ENCODE measurements around the gene C11orf71.

The C11orf71 gene

GRCh38 chr11:114399490-114400215 lies 658 bp downstream of the C11orf71 start:
- Histone ChIP-seq H3K4me3 (ENCODE audit: extremely low read depth, insufficient read depth, low read length, poor library complexity, severe bottlenecking) (peak overlapping the region; percentile 84), H3K4me1 (ENCODE audit: control insufficient read depth, insufficient read depth, low read length, poor library complexity, severe bottlenecking) (peaks cover 12% of the 10 kb centered on the region), H3K27ac (ENCODE audit: low read depth, low read length, severe bottlenecking) (peak overlapping the region; percentile 100), H3K36me3 (ENCODE audit: control insufficient read depth, insufficient read depth, low read length) (peaks cover 13% of the 10 kb centered on the region), H3K9me3 (ENCODE audit: control insufficient read depth, low read length) (no peaks in the 10 kb centered on the region)
- 3% methylated on average over 23 to 26 of the region's 29 CpGs for WGBS, 2 experiments (ENCODE audit: insufficient coverage in 2 of 2)

- Histone ChIP-seq H3K36me3 (ENCODE audit: control insufficient read depth, insufficient read depth, low read length) (peaks cover 2% of the 10 kb centered on the region), H3K9me3 (ENCODE audit: control insufficient read depth, low read length) (no peaks in the 10 kb centered on the region), H3K4me3 (ENCODE audit: extremely low read depth, insufficient read depth, low read length, poor library complexity, severe bottlenecking) (peak overlapping the region; percentile 1), H3K4me1 (ENCODE audit: control insufficient read depth, insufficient read depth, low read length, poor library complexity, severe bottlenecking) (peaks cover 12% of the 10 kb centered on the region), H3K27ac (ENCODE audit: low read depth, low read length, severe bottlenecking) (no peak overlapping the region)
- WGBS, 2 experiments (ENCODE audit: insufficient coverage in 2 of 2): 100% methylated on average over 1 of the region's 4 CpGs; no CpG with 5 or more reads in 1 of the 2 experiments
Observed at GRCh38 chr11:114398303-114398920, 1.9 kb downstream of the C11orf71 start.

- H3K36me3 ChIP-seq (ENCODE audit: control insufficient read depth, insufficient read depth, low read length): no peaks in the 10 kb centered on the region
- H3K4me1 ChIP-seq (ENCODE audit: control insufficient read depth, insufficient read depth, low read length, poor library complexity, severe bottlenecking): peaks cover 12% of the 10 kb centered on the region
- H3K4me3 ChIP-seq (ENCODE audit: extremely low read depth, insufficient read depth, low read length, poor library complexity, severe bottlenecking): no peak overlapping the region
- H3K27ac ChIP-seq (ENCODE audit: low read depth, low read length, severe bottlenecking): no peak overlapping the region
- WGBS, 2 experiments (ENCODE audit: insufficient coverage in 2 of 2): no CpG with 5 or more reads among the region's 2 CpGs
- H3K9me3 ChIP-seq (ENCODE audit: control insufficient read depth, low read length): no peaks in the 10 kb centered on the region
Observed at GRCh38 chr11:114397349-114397982, 2.8 kb downstream of the C11orf71 start.

- no peaks in the 10 kb centered on the region for H3K36me3 ChIP-seq (ENCODE audit: control insufficient read depth, insufficient read depth, low read length)
- no peak overlapping the region for H3K27ac ChIP-seq (ENCODE audit: low read depth, low read length, severe bottlenecking)
- no peak overlapping the region for H3K4me3 ChIP-seq (ENCODE audit: extremely low read depth, insufficient read depth, low read length, poor library complexity, severe bottlenecking)
- H3K9me3 ChIP-seq (ENCODE audit: control insufficient read depth, low read length): no peaks in the 10 kb centered on the region
- peaks cover 12% of the 10 kb centered on the region for H3K4me1 ChIP-seq (ENCODE audit: control insufficient read depth, insufficient read depth, low read length, poor library complexity, severe bottlenecking)
Observed at GRCh38 chr11:114396916-114397315, 3.4 kb downstream of the C11orf71 start.

- Histone ChIP-seq H3K9me3 (ENCODE audit: control insufficient read depth, low read length) (no peaks in the 10 kb centered on the region), H3K4me1 (ENCODE audit: control insufficient read depth, insufficient read depth, low read length, poor library complexity, severe bottlenecking) (peaks cover 12% of the 10 kb centered on the region), H3K27ac (ENCODE audit: low read depth, low read length, severe bottlenecking) (no peak overlapping the region), H3K36me3 (ENCODE audit: control insufficient read depth, insufficient read depth, low read length) (no peaks in the 10 kb centered on the region), H3K4me3 (ENCODE audit: extremely low read depth, insufficient read depth, low read length, poor library complexity, severe bottlenecking) (no peak overlapping the region)
- WGBS, 2 experiments (ENCODE audit: insufficient coverage in 2 of 2): 44% methylated on average over 1 of the region's 3 CpGs; no CpG with 5 or more reads in 1 of the 2 experiments
Observed at GRCh38 chr11:114395736-114396135, 4.6 kb downstream of the C11orf71 start.

GRCh38 chr11:114392735-114393667 lies 7.3 kb downstream of the C11orf71 start:
- Histone ChIP-seq H3K36me3 (ENCODE audit: control insufficient read depth, insufficient read depth, low read length) (no peaks in the 10 kb centered on the region), H3K4me1 (ENCODE audit: control insufficient read depth, insufficient read depth, low read length, poor library complexity, severe bottlenecking) (peaks cover under 1% of the 10 kb centered on the region), H3K4me3 (ENCODE audit: extremely low read depth, insufficient read depth, low read length, poor library complexity, severe bottlenecking) (no peak overlapping the region), H3K9me3 (ENCODE audit: control insufficient read depth, low read length) (no peaks in the 10 kb centered on the region), H3K27ac (ENCODE audit: low read depth, low read length, severe bottlenecking) (no peak overlapping the region)
- WGBS, 2 experiments (ENCODE audit: insufficient coverage in 2 of 2): 100% methylated on average over 1 of the region's 4 CpGs

GRCh38 chr11:114386545-114386944 lies 13.8 kb downstream of the C11orf71 start:
- no peaks in the 10 kb centered on the region for H3K36me3 ChIP-seq (ENCODE audit: control insufficient read depth, insufficient read depth, low read length)
- no CpG with 5 or more reads among the region's 1 CpG for WGBS, 2 experiments (ENCODE audit: insufficient coverage in 2 of 2)

GRCh38 chr11:114386131-114386530 lies 14.2 kb downstream of the C11orf71 start:
- no peaks in the 10 kb centered on the region for H3K9me3 ChIP-seq (ENCODE audit: control insufficient read depth, low read length)
- H3K36me3 ChIP-seq (ENCODE audit: control insufficient read depth, insufficient read depth, low read length): no peaks in the 10 kb centered on the region
- H3K4me3 ChIP-seq (ENCODE audit: extremely low read depth, insufficient read depth, low read length, poor library complexity, severe bottlenecking): no peak overlapping the region
- no peaks in the 10 kb centered on the region for H3K4me1 ChIP-seq (ENCODE audit: control insufficient read depth, insufficient read depth, low read length, poor library complexity, severe bottlenecking)
- no peak overlapping the region for H3K27ac ChIP-seq (ENCODE audit: low read depth, low read length, severe bottlenecking)
- WGBS, 2 experiments (ENCODE audit: insufficient coverage in 2 of 2): 80 to 100% methylated on average over 2 of the region's 2 CpGs

More at GRCh38 chr11:114386545-114386944, 13.8 kb downstream of the C11orf71 start:
- no peak overlapping the region for H3K4me3 ChIP-seq (ENCODE audit: extremely low read depth, insufficient read depth, low read length, poor library complexity, severe bottlenecking)
- no peaks in the 10 kb centered on the region for H3K9me3 ChIP-seq (ENCODE audit: control insufficient read depth, low read length)
- no peaks in the 10 kb centered on the region for H3K4me1 ChIP-seq (ENCODE audit: control insufficient read depth, insufficient read depth, low read length, poor library complexity, severe bottlenecking)
- H3K27ac ChIP-seq (ENCODE audit: low read depth, low read length, severe bottlenecking): no peak overlapping the region

GRCh38 chr11:114384487-114384886 lies 15.8 kb downstream of the C11orf71 start:
- WGBS, 2 experiments (ENCODE audit: insufficient coverage in 2 of 2): 100% methylated on average over 1 of the region's 1 CpG; no CpG with 5 or more reads in 1 of the 2 experiments
- no peaks in the 10 kb centered on the region for H3K4me1 ChIP-seq (ENCODE audit: control insufficient read depth, insufficient read depth, low read length, poor library complexity, severe bottlenecking)
- no peak overlapping the region for H3K27ac ChIP-seq (ENCODE audit: low read depth, low read length, severe bottlenecking)
- H3K36me3 ChIP-seq (ENCODE audit: control insufficient read depth, insufficient read depth, low read length): no peaks in the 10 kb centered on the region
- H3K4me3 ChIP-seq (ENCODE audit: extremely low read depth, insufficient read depth, low read length, poor library complexity, severe bottlenecking): no peak overlapping the region
- no peaks in the 10 kb centered on the region for H3K9me3 ChIP-seq (ENCODE audit: control insufficient read depth, low read length)

- no peak overlapping the region for H3K27ac ChIP-seq (ENCODE audit: low read depth, low read length, severe bottlenecking)
- H3K4me3 ChIP-seq (ENCODE audit: extremely low read depth, insufficient read depth, low read length, poor library complexity, severe bottlenecking): no peak overlapping the region
- peaks cover 10% of the 10 kb centered on the region for H3K4me1 ChIP-seq (ENCODE audit: control insufficient read depth, insufficient read depth, low read length, poor library complexity, severe bottlenecking)
- H3K9me3 ChIP-seq (ENCODE audit: control insufficient read depth, low read length): no peaks in the 10 kb centered on the region
- WGBS, 2 experiments (ENCODE audit: insufficient coverage in 2 of 2): 100% methylated on average over 1 of the region's 3 CpGs
- no peaks in the 10 kb centered on the region for H3K36me3 ChIP-seq (ENCODE audit: control insufficient read depth, insufficient read depth, low read length)
Observed at GRCh38 chr11:114382509-114382908, 17.8 kb downstream of the C11orf71 start.
